Astrocyte (in vitro differentiated cells and primary cell): Measurements from ENCODE around the gene P2RX1.

Experiments
- CTCF ChIP-seq: IDR thresholded peaks from 2 replicates; pipeline ENCODE4 v1.5.1; 2011; ENCODE audit warnings: low read depth, mild to moderate bottlenecking, inconsistent platforms, low read length, moderate library complexity; ENCODE audit not compliant: insufficient read depth
- EZH2 ChIP-seq: IDR thresholded peaks from 2 replicates; pipeline ENCODE4 v1.6.1; 2012; ENCODE audit warnings: mild to moderate bottlenecking, low read length, inconsistent platforms; ENCODE audit not compliant: insufficient read depth

- no peak for TF ChIP-seq CTCF
- no peak for TF ChIP-seq EZH2
Observed at GRCh38 chr17:3926860-3927627, 10.8 kb upstream of the P2RX1 start.
